Jurkat, Clone E6-1 (cell line): ENCODE measurements around the gene BNIP3.

Experiments
- DNase-seq: peaks from one replicate; pipeline ENCODE4 v3.0.0-alpha.2; 2011; ENCODE audit warnings: low read depth, low spot score
- H3K4me3 ChIP-seq: 2 replicates; pipeline ENCODE4 v1.5.1; 2011; ENCODE audit warnings: mild to moderate bottlenecking, low read length, control low read depth, moderate library complexity

BNIP3 gene

DNA sequence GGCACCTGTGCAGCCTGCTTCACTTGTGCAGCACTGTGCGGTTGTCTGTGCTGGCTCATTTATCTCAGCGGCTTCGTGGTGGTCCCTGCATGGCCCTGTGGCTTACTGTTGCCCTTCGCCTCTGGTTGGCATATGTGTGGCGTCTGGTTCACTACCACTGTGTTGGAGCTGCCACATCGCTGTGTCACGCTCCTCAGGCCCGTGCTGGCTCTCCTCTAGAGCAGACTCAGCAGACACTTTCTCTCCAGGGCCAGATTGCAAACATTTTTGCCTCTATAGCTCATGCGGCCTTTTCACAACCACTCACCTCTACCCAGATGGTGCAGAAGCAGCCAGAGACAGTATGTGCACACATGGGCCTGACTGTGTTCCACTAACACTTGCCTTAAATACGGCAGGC, 43.0 kb downstream of the BNIP3 start:
- H3K4me3 ChIP-seq: no peak overlapping the region
- no peak for DNase-seq

DNA sequence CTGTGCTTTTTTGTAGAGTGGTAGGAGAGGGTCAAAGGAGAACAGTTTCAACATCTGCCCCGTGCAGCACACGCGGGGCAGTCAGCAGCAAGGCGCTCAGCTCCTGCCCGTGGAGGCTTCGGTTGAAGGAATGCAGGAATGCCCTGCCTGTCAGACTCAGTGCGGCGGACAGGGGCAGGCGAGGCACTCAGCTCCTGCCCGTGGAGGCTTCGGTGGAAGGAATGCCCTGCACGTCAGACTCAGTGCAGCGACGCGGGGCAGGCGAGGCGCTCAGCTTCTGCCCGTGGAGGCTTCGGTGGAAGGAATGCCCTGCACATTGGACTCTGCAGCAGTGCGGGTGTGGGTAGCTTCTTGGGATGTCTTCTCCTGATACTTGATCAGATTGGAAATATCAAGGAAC, 43.9 kb downstream of the BNIP3 start:
- DNase-seq: no peak
- no peak overlapping the region for H3K4me3 ChIP-seq

DNA sequence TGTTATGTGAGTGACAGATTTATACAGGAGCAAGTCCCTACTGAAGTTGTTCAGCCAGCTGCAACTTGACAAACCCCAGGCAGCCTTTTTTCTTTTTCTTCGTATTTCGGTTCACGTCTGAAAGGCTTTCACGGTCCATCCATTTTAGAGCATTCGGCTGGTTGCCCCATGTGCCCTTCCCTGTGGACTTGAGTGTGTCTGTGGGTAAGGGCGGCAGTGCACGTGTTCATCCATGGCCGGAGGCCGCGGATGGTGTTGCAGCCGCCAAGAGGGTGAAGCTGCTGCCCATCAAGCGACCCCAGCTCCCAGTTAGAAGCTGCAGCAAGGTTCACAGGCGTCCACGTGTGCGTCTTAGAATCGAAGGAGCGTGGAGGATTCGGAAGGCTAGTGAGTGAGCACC, 45.0 kb downstream of the BNIP3 start:
- H3K4me3 ChIP-seq: no peak overlapping the region
- DNase-seq: no peak

DNA sequence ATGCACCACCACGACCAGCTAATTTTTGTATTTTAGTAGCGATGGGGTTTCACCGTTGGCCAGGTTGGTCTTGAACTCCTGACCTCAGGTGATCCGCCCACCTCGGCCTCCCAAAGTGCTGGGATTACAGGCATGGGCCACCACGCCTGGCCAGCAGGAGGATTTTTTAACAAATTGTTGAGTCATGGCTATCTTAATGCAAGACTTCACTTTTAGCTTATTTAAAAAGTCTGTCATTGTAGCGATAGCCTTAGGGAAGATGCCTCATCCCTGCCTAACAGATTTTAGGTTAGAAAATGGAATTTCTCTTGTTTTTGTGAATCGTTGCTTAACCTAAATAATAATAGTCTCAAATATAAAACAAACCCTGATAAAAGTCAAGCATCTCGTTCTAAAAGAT, 45.4 kb downstream of the BNIP3 start:
- H3K4me3 ChIP-seq: no peak overlapping the region
- no peak for DNase-seq

DNA sequence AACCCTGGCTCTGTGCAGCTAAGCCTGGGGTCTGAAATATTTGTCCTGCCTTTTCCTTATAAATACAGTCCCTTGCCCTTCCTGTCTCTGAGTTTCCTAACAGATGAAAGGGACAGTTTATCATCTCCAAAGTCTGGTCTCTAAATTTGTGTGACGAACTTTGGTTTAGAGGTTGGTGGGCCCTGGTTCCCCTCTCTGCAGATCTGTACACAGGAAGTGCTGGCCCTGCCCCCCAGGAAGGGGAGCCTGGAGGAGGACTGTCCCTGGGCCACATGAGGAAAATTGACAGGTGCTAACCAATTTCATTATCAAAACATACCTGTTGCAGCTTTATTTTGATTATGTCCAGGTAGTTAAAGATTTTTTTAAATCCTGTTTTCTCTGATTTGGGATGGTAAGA, 46.5 kb downstream of the BNIP3 start:
- no peak for DNase-seq
- no peak overlapping the region for H3K4me3 ChIP-seq

DNA sequence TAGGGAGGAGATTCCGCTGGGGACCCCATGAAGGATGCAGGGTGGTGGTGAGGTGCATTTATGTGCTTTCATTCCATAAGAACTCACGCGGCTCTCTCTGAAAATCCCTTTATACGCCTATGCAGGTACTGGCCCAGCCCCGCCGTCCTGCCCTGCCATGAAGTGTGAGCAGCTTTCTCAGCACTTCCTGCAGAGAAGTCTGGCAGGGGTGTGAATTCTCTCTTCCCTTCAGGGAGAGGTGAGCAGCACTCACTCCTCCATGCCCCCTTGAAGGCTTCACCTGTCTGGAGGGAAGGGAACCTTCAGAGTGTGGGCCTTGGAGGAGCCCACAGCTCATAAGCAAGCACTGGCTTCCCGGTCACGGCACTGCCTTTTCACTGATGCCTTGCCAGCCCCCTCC, 47.0 kb downstream of the BNIP3 start:
- no peak for DNase-seq
- H3K4me3 ChIP-seq: no peak overlapping the region

DNA sequence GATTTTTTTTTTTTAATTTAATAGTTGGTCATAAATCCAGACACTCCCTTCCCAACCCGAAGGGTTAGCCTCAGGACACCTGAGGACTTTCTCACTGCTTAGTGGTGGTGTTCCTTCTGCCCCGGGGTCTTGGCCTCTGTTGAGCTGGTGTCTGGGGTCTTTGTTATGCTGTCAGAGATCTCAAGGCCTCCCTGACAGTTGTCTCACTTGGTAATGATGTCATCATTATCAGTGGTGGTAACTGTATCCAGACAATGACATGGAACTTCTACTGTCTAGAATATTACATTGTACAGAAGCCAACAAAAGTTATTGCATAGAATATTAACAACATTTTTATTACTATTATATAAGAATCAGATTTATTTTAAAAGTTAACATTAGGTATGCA, 48.0 kb downstream of the BNIP3 start:
- H3K4me3 ChIP-seq: no peak overlapping the region
- DNase-seq: no peak

DNA sequence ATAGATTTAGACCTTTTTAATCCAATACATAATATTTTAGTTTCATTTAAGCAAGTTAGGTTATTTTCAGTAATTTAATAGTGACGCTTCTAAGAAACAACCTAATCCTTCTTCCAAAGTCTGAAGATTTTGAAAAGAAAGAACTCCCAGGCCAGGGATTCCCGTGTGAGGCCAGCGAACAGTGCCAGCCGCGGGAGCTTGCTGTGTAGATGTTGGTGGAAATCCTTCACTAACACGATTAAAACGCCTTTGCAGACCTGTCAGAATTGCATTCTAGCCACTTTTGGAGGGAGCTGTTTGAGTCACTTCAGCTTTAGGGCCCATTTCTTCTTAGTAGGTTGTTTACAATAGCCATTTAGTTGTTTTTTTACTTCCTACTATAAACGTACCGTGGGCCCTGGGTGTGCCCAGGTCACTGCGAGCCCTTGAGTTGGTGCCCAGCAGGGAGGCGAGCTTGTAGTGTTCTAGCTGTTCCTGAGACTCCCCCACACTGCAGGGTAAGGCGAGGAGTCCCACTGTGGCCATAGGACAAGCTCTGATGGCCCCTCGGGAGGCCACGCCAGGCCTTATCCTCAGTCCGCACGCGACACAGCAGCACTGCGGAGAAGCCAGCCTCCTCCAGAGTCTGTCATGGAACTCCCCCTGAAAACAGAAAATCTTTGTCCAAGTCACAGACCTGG, 48.6 kb downstream of the BNIP3 start:
- no peak overlapping the region for H3K4me3 ChIP-seq
- no peak for DNase-seq

DNA sequence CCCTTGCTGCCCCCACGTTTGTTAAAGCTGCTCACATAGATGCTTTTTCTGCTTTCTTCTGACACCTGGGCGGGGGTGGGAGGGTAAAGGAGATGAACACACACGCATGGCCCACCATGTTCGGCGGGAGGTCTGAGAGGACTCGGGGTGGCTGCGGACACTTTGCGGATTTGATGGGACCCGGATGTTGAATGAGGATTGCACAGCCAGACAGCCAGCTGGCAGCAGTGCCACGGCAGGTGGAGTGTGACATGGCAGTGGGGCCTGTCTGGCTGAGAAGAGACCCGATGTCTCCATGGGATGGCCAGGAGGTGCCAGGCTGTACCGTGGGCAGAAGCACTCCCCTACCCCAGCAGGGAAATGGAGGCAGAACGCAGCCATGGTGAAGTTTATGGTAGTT, 49.7 kb downstream of the BNIP3 start:
- H3K4me3 ChIP-seq: no peak overlapping the region
- DNase-seq: no peak

DNA sequence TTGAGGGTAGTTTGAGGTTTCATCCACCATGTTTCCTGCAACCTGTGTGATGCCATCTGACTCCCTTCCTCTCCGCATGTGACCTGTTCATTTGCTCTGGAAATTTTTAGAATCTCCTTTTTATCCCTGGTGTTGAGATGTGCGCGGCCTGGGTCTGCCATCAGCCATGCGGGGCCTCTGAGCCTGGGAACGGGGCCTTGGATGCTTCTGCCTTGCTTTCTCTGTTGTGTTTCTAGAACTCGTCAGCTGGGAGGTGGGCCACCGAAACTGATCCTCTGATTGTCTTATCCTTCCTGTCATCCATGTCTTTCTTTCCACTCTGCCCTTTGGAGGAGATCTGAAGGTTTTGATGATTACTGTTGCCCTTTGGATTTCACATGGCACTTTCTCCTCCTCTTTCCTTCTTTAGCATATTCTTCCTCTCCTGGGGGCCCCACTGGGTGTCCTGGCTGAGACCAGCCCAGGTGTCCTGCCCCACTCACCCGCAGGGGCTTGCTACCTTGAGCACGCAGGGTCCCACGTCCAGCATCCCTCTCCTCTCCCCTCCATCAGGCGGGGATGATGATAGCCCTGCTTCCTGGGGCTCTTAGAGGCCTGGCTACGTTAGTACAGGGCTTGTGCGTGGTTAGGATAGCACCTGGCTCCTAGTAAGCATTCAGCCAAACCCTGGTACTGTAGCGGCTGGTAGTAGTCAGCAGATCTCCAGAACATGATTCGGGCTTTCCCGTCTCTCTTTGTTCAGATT, 51.0 kb downstream of the BNIP3 start:
- no peak for DNase-seq
- H3K4me3 ChIP-seq: no peak overlapping the region

DNA sequence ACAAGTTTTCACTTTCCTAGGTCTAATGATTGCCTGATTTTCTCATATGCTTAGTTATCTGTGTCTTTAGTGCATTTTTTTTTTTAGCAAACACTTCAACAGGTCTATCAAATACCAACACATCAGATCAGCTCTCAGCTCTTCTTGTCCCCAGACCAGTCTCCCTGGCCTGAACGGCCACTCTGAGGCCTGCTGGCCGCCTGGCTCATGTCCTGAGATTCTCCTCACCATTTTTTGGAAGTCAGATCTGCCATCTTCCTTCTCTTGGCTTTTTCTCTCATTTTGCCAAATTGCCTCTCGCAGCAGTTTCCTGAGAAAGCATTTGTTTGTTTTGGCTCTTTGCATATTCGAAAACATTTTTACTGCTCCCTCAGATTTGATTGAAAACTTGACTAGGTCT, 51.6 kb downstream of the BNIP3 start:
- no peak for DNase-seq
- H3K4me3 ChIP-seq: no peak overlapping the region

DNA sequence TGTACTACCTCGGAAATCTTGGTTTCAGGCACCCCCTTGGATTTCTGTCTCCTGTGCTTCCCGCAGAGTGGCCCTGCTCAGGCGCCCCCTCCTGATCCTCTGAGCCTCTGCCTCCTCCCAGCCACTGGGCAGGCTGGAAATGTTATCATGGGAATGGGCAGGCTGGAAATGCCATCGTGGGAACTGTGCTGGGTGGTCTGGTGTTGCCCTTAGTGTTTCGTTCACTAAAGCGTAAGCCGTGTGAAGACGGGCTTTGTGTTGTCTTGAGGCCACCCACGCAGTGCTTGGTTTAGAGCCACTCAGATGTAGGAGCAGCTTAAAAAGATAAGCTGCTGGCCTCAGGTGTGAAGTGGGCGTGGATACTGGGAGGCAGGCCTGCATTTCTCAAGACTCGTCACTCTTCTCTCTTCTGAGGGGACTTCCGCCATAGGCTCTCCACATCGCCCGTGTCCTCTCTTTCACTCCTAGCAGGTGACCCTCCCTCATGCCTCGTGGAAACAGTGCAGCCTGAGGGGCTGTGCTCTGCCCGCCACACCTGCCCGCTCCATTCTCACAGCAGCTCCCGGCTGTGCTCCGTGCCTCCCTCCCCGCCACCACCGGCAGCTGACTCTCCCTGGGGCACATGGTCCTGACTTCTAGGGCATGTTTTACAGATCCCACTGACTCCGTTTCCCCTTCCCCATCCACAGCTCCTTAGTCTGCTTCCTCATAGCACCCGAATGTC, 52.4 kb downstream of the BNIP3 start:
- DNase-seq: no peak
- H3K4me3 ChIP-seq: no peak overlapping the region

DNA sequence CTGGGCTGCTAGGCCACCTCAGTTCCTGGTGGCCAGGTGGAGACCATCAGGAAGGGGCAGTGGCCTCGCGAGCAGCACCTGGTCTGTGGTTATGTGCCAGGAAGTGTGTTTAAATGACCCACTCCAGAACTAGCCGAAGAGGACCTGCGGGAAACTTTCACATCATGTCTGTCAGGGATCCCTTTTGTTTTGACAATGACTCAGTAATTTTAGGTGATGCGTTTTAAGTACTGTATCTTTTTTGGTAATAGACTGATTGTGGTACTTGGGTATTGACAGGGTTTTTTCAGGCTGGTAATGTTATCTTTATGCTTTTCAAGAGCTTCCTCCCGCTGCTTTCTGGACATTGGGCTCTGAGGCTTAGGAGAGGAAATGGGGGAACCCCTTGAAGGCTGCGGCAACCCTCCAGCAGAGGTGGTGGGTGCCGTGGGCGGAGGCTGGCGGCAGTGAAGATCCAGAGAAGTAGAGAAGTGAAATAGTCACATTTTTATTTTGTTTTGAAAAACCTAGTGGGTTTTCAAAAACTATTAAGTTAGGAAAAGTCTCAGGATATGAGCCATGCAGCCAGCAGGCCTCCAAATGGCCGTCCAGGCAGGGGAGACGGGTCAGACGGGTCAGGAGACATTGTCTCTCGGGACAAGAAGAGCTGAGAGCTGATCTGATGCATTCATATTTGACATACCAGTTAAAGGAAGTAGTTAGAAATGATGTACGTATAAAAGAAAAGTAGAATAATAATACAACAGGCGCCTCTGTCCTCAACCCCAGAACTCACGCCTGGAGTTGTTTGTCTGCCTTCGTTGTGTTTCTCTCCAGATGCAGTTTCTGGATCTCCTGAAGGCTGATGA, 53.3 kb downstream of the BNIP3 start:
- no peak for DNase-seq
- H3K4me3 ChIP-seq: no peak overlapping the region

DNA sequence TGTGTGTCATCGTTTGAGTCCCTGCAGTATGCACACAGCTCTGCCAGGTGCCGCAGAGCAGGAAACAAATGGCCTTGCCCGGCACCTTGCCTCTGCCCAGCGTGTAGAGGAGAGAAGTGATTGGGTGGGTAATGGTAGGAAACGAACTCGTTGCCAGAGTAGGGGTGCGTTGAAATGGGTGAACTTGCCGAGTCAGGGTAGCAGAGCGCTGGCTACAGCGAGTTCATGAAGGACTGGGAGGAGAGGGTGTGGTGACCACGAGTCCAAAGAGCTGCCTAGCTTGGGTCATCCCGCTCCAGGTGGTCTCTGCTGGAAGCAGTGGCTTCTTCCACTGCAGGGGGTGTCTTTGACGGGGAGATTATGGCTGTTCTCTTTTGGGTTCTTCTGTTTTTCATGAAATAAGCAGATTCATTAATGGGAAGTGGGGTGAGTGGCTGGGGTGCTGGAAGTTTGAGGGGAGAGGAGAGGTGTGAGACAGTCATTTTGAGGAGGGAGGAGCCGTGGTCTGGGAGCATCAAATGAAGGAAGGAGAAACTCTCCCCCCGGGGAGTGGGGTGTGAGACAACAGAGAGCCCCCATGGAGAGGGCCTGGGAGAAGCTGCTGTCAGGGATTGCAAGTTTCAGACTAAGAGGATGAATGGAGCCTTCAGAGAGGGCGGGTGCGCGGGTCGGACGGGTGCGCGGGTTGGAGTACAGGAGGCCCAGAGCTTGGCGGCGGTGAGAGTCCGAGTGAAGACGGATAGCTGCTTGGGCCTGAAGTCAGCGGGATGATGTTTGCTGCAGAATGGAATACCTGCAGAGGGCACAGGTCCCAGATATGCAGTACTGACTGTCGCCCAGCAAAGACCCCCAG, 54.8 kb downstream of the BNIP3 start:
- DNase-seq: no peak
- no peak overlapping the region for H3K4me3 ChIP-seq

DNA sequence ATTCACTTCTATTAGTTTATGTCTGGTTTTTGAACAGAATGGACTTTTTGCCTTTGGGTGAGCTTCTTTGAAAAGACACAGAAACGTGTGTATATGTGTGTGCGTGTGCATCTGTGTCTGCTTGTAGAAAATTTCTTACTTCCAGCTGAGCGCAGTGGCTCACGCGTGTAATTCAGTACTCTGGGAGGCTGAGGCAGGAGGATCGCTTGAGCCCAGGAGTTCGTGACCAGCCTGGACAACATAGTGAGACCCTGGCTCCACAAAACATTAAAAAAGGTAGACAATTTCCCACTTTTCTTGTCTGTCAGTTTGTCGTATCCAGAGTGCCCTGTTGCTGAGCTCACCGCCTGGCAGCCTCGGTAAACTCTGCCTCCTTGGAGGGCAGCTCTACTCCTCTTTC, 55.5 kb downstream of the BNIP3 start:
- no peak for DNase-seq

DNA sequence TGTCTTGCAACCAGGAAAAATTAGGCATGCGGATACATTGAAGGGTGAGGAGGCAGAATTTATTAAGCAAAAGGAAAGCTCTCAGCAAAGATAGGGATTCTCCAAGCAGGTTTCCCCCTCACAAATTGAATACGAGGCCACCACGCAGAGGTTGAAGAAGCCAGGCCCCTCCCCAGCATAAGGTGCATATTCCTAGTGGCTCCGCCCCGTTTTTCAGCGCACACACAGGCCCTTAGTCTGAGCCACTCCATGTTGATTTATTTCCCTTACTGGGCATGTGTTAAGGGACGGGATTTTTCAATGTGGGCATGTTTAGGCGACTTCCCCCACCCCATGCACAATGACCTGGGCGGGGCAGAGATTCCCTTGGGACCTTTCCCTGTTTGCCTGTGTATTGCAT, 56.0 kb downstream of the BNIP3 start:
- no peak for DNase-seq
- no peak overlapping the region for H3K4me3 ChIP-seq

More for the DNA sequence above, 55.5 kb downstream of the BNIP3 start:
- no peak overlapping the region for H3K4me3 ChIP-seq

DNA sequence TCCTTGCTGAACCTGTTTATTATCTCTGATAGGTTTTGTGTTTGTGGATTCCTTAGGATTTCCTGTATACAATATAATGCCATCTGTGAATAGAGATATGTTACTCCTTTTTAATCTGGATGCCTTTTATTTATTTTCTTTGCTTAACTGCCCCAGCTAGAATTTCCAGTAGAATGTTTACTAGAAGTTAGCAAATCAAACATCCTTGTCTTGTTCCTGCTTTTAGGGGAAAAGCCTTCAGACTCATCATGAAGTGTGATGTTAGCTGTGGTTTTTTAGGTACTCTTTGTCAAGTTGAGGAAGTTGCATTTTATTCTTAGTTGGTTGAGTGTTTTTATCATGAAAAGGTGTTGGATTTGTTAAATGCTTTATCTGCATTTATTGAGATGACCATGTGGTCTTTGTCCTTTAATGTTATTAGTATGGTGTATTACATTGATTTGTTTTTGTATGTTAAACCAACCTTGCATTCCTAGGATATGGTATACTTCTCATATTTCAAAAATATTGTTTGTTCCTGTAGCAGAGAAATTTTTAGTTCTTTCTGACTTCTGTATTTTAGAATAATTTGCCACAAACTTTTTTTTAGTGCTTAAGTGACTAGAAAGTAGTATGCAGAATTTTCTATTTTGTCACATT, 56.6 kb downstream of the BNIP3 start:
- H3K4me3 ChIP-seq: no peak overlapping the region
- DNase-seq: no peak

DNA sequence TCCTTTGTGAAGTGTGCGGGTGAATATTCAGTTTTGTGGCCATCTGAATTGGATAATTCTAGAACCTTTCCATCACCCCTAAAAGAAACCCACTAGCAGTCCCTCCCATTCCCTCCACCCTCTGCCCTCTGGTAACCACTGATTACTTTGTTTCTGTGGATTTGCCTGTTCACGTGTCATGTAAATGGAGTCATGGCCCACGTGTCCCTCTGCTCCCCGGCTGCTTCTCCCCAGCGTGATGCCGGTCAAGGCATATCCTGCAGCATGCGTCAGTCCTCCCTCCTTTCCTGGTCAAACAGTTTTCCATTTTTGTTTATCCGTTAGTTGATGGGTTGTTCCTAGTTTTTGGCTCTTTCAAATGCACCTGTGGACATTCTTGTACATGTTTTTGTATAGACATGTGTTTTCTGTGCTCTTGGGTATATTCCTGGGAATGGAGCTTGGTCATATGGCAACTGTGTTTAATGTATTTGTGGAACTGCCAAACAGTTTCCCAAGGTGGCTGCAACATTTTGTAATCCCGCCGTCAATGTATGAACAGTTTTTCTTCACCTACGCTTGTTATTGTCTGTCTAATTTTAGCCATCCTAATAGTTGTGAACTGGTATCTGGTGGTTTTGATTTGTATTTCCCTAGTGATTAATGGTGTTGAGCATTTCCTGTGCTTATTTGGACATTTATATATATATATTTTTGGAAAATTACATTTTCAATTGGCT, 58.5 kb downstream of the BNIP3 start:
- no peak for DNase-seq
- no peak overlapping the region for H3K4me3 ChIP-seq
